Liver (tissue), 9 donors: ENCODE results near the gene PRPF6. TPM values are rescaled to one million over a fixed set of nuclear protein-coding genes. Genes with fewer than 3 reads are reported as not detected.

Source experiments
- DNase-seq: peaks from one replicate; pipeline ENCODE4 v3.0.0-alpha.2; 2017; ENCODE audit warnings: low spot score
- H3K27ac ChIP-seq, 2 donors: one replicate each; pipeline ENCODE4 v1.7.0; 2013; ENCODE audit warnings: inconsistent platforms in 2 of 2, low read length in 2 of 2, control low read depth in 1 of 2, low read depth in 1 of 2, mild to moderate bottlenecking in 1 of 2
- H3K27me3 ChIP-seq, 4 donors: one replicate each; pipeline versions ENCODE4 v1.6.1 to v1.7.0; 2013; ENCODE audit warnings: low read length in 3 of 4, inconsistent platforms in 1 of 4, mild to moderate bottlenecking in 1 of 4, moderate library complexity in 1 of 4; ENCODE audit not compliant: control insufficient read depth in 4 of 4, insufficient read depth in 4 of 4
- H3K36me3 ChIP-seq, 4 donors: one replicate each; pipeline versions ENCODE4 v1.6.1 to v1.7.0; 2013; ENCODE audit warnings: low read length in 3 of 4, mild to moderate bottlenecking in 3 of 4, low read depth in 1 of 4, moderate library complexity in 1 of 4; ENCODE audit not compliant: control insufficient read depth in 4 of 4, insufficient read depth in 3 of 4
- H3K4me1 ChIP-seq, 4 donors: one replicate each; pipeline versions ENCODE4 v1.6.1 to v1.7.0; 2013; ENCODE audit warnings: low read length in 3 of 4, mild to moderate bottlenecking in 3 of 4, moderate library complexity in 1 of 4; ENCODE audit not compliant: control insufficient read depth in 4 of 4, insufficient read depth in 4 of 4
- H3K4me3 ChIP-seq, 3 donors: one replicate each; pipeline versions ENCODE4 v1.6.1 to v1.7.0; 2013; ENCODE audit warnings: low read length in 3 of 3, control low read depth in 1 of 3, low read depth in 1 of 3, mild to moderate bottlenecking in 1 of 3
- H3K9ac ChIP-seq, 2 donors: one replicate each; pipeline ENCODE4 v1.7.0; 2013; ENCODE audit warnings: low read length in 2 of 2, mild to moderate bottlenecking in 2 of 2, moderate library complexity in 2 of 2, control low read depth in 1 of 2, low read depth in 1 of 2
- H3K9me3 ChIP-seq, 4 donors: one replicate each; pipeline versions ENCODE4 v1.6.1 to v1.7.0; 2013; ENCODE audit warnings: low read length in 3 of 4; ENCODE audit not compliant: control insufficient read depth in 4 of 4
- CTCF ChIP-seq: fragments of 150-350 bp; IDR thresholded peaks from 2 replicates; pipeline ENCODE4 v1.5.1; 2017; ENCODE audit warnings: improper control_type of control experiment, low read depth, low read length; ENCODE audit not compliant: missing input control
- EGR1 ChIP-seq, 2 donors: IDR thresholded peaks; 2 replicates each; pipeline ENCODE4 v1.6.1; 2016 to 2018; ENCODE audit warnings: antibody characterized with exemption in 2 of 2, low read depth in 2 of 2
- FOXA2 ChIP-seq: IDR thresholded peaks from 2 replicates; pipeline ENCODE4 v1.6.1; 2016; ENCODE audit warnings: antibody characterized with exemption
- HNF4A ChIP-seq, 2 donors: conservative IDR thresholded peaks; 2 replicates each; pipeline ENCODE4 v1.6.1; 2016; ENCODE audit warnings: antibody characterized with exemption in 2 of 2, mild to moderate bottlenecking in 2 of 2
- HNF4G ChIP-seq: IDR thresholded peaks from 2 replicates; pipeline ENCODE4 v1.6.1; 2016; ENCODE audit warnings: antibody characterized with exemption
- JUND ChIP-seq, 2 donors: IDR thresholded peaks; 2 replicates each; pipeline ENCODE4 v1.6.1; 2016; ENCODE audit warnings: antibody characterized with exemption in 2 of 2
- NR2F2 ChIP-seq: IDR thresholded peaks from 2 replicates; pipeline ENCODE4 v1.6.1; 2016; ENCODE audit warnings: antibody characterized with exemption
- RAD21 ChIP-seq, 2 donors: IDR thresholded peaks; 2 replicates each; pipeline ENCODE4 v1.6.1; 2016; ENCODE audit warnings: antibody characterized with exemption in 2 of 2, mild to moderate bottlenecking in 2 of 2
- YY1 ChIP-seq: IDR thresholded peaks from 2 replicates; pipeline ENCODE4 v1.6.1; 2016; ENCODE audit warnings: antibody characterized with exemption, mild to moderate bottlenecking
- ZBTB33 ChIP-seq: IDR thresholded peaks from 2 replicates; pipeline ENCODE4 v1.6.1; 2016; ENCODE audit warnings: antibody characterized with exemption
- WGBS: extraction: QIAGEN DNeasy Blood & Tissue Kit; methylation state at CpG from one replicate; pipeline ENCODE4 v1.1.7; 2013; 5-methylcytosine and 5-hydroxymethylcytosine counted together
- polyA plus RNA-seq, 2 donors: library from polyadenylated mRNA; stranded (reverse) in 1 of 2; unstranded in 1 of 2; fragments of 200-250 nt in 1 of 2; fragments of >200 nt in 1 of 2; fragmentation: Nextera tagmentation in 1 of 2; extraction: Ambion mirVana in 1 of 2; gene quantifications; one replicate each; pipeline versions ENCODE4 v1.2.1 to v1.2.3, GENCODE V29; 2013 to 2015
- total RNA-seq, 2 donors: library from RNA; depleted of rRNA; stranded (reverse); fragments of >200 nt; gene quantifications; one replicate each; pipeline ENCODE4 v1.2.3, GENCODE V29; 2014
- TF ChIP-seq, protein P1 (sequence below): IDR thresholded peaks from 2 replicates; pipeline ENCODE4 v1.6.1; 2016; ENCODE audit warnings: antibody characterized with exemption
- donor health status: healthy.
- donor health status: healthy.
- donor health status: healthy.
- donor health status: healthy.
- donor health status: healthy.

The PRPF6 gene
- total and polyA plus RNA-seq, 4 donors = 16.3 to 24.9 (median 23.1) TPM

DNA sequence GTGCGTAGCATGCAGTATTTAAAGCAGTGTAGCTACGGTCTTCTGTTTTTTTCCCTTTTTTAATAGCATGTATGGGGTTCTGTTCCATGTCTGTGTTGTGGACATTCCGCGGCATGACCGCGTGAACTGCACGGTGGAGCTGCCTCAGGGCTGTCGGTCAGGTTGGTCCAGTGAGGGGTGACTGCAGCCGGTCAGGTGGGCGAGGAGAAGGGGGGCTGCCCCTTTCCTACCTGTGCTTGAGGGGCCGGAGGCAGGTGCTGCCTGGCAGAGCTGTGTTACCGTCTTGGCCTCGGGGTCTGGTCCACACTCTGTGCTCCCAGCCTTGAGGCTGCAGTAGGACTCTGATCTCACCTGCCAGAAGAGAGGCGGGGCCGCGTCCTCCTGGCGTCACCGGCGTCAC is 49.2 kb upstream of the PRPF6 start:
- WGBS = 98% methylated on average over 19 of the region's 19 CpGs
- Histone ChIP-seq H3K4me1 (no peaks in the 10 kb centered on the region), H3K9ac (no peak overlapping the region), H3K36me3 (peaks cover 15 to 63% (median 37%) of the 10 kb centered on the region in 4 donors), H3K9me3 (no peaks in the 10 kb centered on the region), H3K27me3 (no peaks in the 10 kb centered on the region), H3K4me3 (no peak overlapping the region), H3K27ac (no peak overlapping the region)
- TF ChIP-seq CTCF (no peak), RAD21 (IDR thresholded peaks at IDR 0.05) (no peak), JUND (IDR thresholded peaks at IDR 0.05) (no peak), EGR1 (IDR thresholded peaks at IDR 0.05; ENCODE audit: low read depth in 2 of 2) (no peak)
- no peak for DNase-seq

DNA sequence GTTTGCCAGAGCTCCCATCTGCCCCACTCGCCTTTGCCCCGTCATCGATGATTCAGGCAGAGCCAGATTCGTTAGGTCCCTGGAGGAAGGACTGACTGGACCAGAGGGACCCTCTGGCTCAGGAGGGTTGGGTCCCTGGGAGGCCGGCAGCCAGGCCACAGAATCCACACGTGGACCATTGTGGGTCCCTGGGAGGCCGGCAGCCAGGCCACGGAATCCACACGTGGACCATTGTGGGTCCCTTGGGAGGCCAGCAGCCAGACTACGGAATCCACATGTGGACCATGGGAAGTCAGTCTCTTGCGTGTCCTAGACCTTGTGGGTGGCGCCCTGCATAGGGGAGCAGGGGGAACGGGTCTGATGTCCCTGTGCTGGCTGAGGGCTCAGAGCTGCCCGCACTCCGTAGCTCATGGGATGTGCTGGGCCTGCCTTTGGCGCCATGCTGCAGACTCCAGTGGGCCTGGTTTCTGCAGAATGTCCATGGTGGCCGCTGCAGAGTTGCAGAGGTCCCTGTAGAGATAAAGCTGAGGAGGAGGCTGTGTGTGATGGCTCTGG is 48.2 kb upstream of the PRPF6 start:
- Histone ChIP-seq H3K27me3 (no peaks in the 10 kb centered on the region), H3K9ac (no peak overlapping the region), H3K36me3 (peaks cover 15 to 63% (median 36%) of the 10 kb centered on the region in 4 donors), H3K9me3 (no peaks in the 10 kb centered on the region), H3K4me3 (no peak overlapping the region), H3K27ac (no peak overlapping the region), H3K4me1 (no peaks in the 10 kb centered on the region)
- no peak for DNase-seq
- TF ChIP-seq HNF4A (conservative IDR thresholded peaks at IDR 0.05) = no peak
- TF ChIP-seq, protein P1, sequence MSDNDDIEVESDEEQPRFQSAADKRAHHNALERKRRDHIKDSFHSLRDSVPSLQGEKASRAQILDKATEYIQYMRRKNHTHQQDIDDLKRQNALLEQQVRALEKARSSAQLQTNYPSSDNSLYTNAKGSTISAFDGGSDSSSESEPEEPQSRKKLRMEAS = no peak
- no peak for TF ChIP-seq HNF4G
- TF ChIP-seq FOXA2 = no peak
- TF ChIP-seq CTCF = no peak
- WGBS = 97% methylated on average over 17 of the region's 17 CpGs

GRCh38 chr20:63933646-63934045 is 47.3 kb upstream of the PRPF6 start:
- 86% methylated on average over 5 of the region's 5 CpGs for WGBS
- peaks cover 14 to 56% (median 29%) of the 10 kb centered on the region in 4 donors for H3K36me3 ChIP-seq
- H3K27ac ChIP-seq = no peak overlapping the region
- no peak overlapping the region for H3K4me3 ChIP-seq
- H3K4me1 ChIP-seq = no peaks in the 10 kb centered on the region
- no peak for DNase-seq
- no peaks in the 10 kb centered on the region for H3K9me3 ChIP-seq
- TF ChIP-seq YY1 (no peak), HNF4A (conservative IDR thresholded peaks at IDR 0.05) (no peak), NR2F2 (no peak), CTCF (no peak), ZBTB33 (no peak)
- H3K27me3 ChIP-seq = no peaks in the 10 kb centered on the region
- no peak overlapping the region for H3K9ac ChIP-seq
